Left cardiac atrium (tissue), 4 donors: ENCODE results near the gene PRKAG3. TPM values are rescaled to one million over a fixed set of nuclear protein-coding genes. Genes with fewer than 3 reads are reported as not detected.

Source experiments
- ATAC-seq, 2 donors: fragments of 200-7000 bp; cut with Tn5 transposase; one replicate each; pipeline ENCODE4 v1.9.1; 2020; ENCODE audit warnings: mild to moderate bottlenecking in 2 of 2, moderate library complexity in 2 of 2
- DNase-seq: peaks from one replicate; pipeline ENCODE4 v3.0.0-alpha.2; 2020
- intact Hi-C, 2 donors: fragments of 100-400 bp; cut with DNase I; formaldehyde crosslinking; loops; one replicate each; pipeline versions ENCODE4 v1.14.1 to v1.15.1; 2022 to 2023
- long read RNA-seq: library from polyadenylated mRNA; unstranded; transcript quantifications from one replicate; pipeline ENCODE4 v2.0.0, GENCODE V29; 2021
- total RNA-seq, 2 donors: library from RNA; stranded (reverse); fragmentation: NEBNext Ultra II Directional; extraction: Animal tissue kit (Norgen Biotek cat#: 25700); gene quantifications; one replicate each; pipeline ENCODE4 v1.2.1, GENCODE V29; 2021
- donor health status: DM: no; HTN: yes; CAD: no.
- donor health status: DM: no; HTN: yes; CAD: no; lungs with severe emphysema.
- donor health status: DM: yes; HTN: yes; CAD: no.
- donor health status: Dilated cardiomyopathy.

PRKAG3 gene
- total RNA-seq = under 1 TPM; 0.10 to 0.18 TPM
- long read RNA-seq = 0 reads

- ATAC-seq (peak; percentile 65 to 83), DNase-seq (peak; percentile 47)
- intact Hi-C loops = no loop called here
These were observed at the start of gene PRKAG3 for GRCh38 chr2:218831378-218831990. PRKAG3 (minus strand) TSS chr2:218831803.

GRCh38 chr2:218880859-218881594, 49.4 kb upstream of the PRKAG3 start:
- DNase-seq (no peak), ATAC-seq (no peak)
- intact Hi-C loops = no loop called here

- DNase-seq = peak; percentile 59
- intact Hi-C loops = no loop called here
- ATAC-seq = peak; percentile 7 to 50
These were observed 48.7 kb upstream of the PRKAG3 start, which contains the start of gene WNT10A for GRCh38 chr2:218880102-218880858. WNT10A (plus strand) TSS chr2:218880852; CDS start chr2:218880996, 144 bp downstream.

- intact Hi-C loops = loop anchor here in 1 of 2 donors (10.0 kb wide), 1 partner anchor 275 kb away; no protein-coding TSS in a partner anchor
- no peak for ATAC-seq
- DNase-seq = no peak
These were observed 48.1 kb upstream of the PRKAG3 start for GRCh38 chr2:218879776-218880101.

- intact Hi-C loops = loop anchor here in 1 of 2 donors (10.0 kb wide), 1 partner anchor 276 kb away; no protein-coding TSS in a partner anchor
- no peak for ATAC-seq
- no peak for DNase-seq
These were observed 47.5 kb upstream of the PRKAG3 start for GRCh38 chr2:218878926-218879761.

GRCh38 chr2:218878486-218878885, 46.9 kb upstream of the PRKAG3 start:
- ATAC-seq = no peak
- no peak for DNase-seq
- intact Hi-C loops = loop anchor here in 1 of 2 donors (10.0 kb wide), 1 partner anchor 276 kb away; no protein-coding TSS in a partner anchor

GRCh38 chr2:218877891-218878290, 46.3 kb upstream of the PRKAG3 start:
- ATAC-seq (no peak), DNase-seq (no peak)
- intact Hi-C loops = loop anchor here in 1 of 2 donors (10.0 kb wide), 1 partner anchor 277 kb away; no protein-coding TSS in a partner anchor

- intact Hi-C loops = loop anchor here in 1 of 2 donors (10.0 kb wide), 1 partner anchor 277 kb away; no protein-coding TSS in a partner anchor
- DNase-seq = no peak
- no peak for ATAC-seq
These were observed 45.7 kb upstream of the PRKAG3 start for GRCh38 chr2:218877331-218877730.

- DNase-seq = peak; percentile 51
- intact Hi-C loops = loop anchor here in 1 of 2 donors (10.0 kb wide), 1 partner anchor 278 kb away; no protein-coding TSS in a partner anchor
- peak; percentile 32 to 36 for ATAC-seq
These were observed 45.1 kb upstream of the PRKAG3 start for GRCh38 chr2:218876562-218877219.

- intact Hi-C loops = loop anchor here in 1 of 2 donors (10.0 kb wide), 1 partner anchor 279 kb away; no protein-coding TSS in a partner anchor
- no peak for DNase-seq
- ATAC-seq = no peak
These were observed 44.2 kb upstream of the PRKAG3 start for GRCh38 chr2:218875692-218876246.

GRCh38 chr2:218873359-218874194, 42.0 kb upstream of the PRKAG3 start:
- no peak for ATAC-seq
- intact Hi-C loops = loop anchor here in 1 of 2 donors (10.0 kb wide), 1 partner anchor 281 kb away; no protein-coding TSS in a partner anchor
- no peak for DNase-seq

GRCh38 chr2:218872645-218873358, 41.2 kb upstream of the PRKAG3 start:
- ATAC-seq (no peak), DNase-seq (no peak)
- intact Hi-C loops = loop anchor here in 1 of 2 donors (10.0 kb wide), 1 partner anchor 282 kb away; no protein-coding TSS in a partner anchor

- ATAC-seq = peak in 1 of 2 donors; percentile 8
- intact Hi-C loops = loop anchor here in 1 of 2 donors (10.0 kb wide), 1 partner anchor 283 kb away; no protein-coding TSS in a partner anchor
- DNase-seq = no peak
These were observed 40.0 kb upstream of the PRKAG3 start for GRCh38 chr2:218871345-218872302.

- no peak for DNase-seq
- intact Hi-C loops = loop anchor here in 1 of 2 donors (10.0 kb wide), 1 partner anchor 284 kb away; no protein-coding TSS in a partner anchor
- peak in 1 of 2 donors; percentile 14 for ATAC-seq
These were observed 39.4 kb upstream of the PRKAG3 start for GRCh38 chr2:218870984-218871344.

- no peak for ATAC-seq
- intact Hi-C loops = no loop called here
- no peak for DNase-seq
These were observed 37.5 kb upstream of the PRKAG3 start for GRCh38 chr2:218869064-218869463.
